PFSK-1 (cell line): ENCODE results near the gene CHST11.

ENCODE experiments used
- POLR2AphosphoS5 ChIP-seq: IDR thresholded peaks from 2 replicates; pipeline ENCODE4 v1.6.1; 2012; ENCODE audit warnings: low read depth, mild to moderate bottlenecking, control low read depth, low read length, moderate library complexity
- REST ChIP-seq, 2 experiments: IDR thresholded peaks; 2 replicates each; pipeline versions ENCODE4 v1.6.1 to v1.8.0; 2011 to 2012; ENCODE audit warnings: low read depth in 2 of 2, low read length in 2 of 2, control low read depth in 1 of 2, inconsistent platforms in 1 of 2, mild to moderate bottlenecking in 1 of 2, moderate library complexity in 1 of 2; ENCODE audit not compliant: insufficient read depth in 1 of 2
- SIN3A ChIP-seq: IDR thresholded peaks from 2 replicates; pipeline ENCODE4 v1.6.1; 2012; ENCODE audit warnings: mild to moderate bottlenecking, low read length, moderate library complexity, borderline replicate concordance; ENCODE audit not compliant: insufficient read depth
- TAF1 ChIP-seq: IDR thresholded peaks from 2 replicates; pipeline ENCODE4 v1.6.1; 2012; ENCODE audit warnings: low read length, control low read depth, borderline replicate concordance; ENCODE audit not compliant: insufficient read depth

GRCh38 chr12:104478396-104479122 lies 21.8 kb downstream of the CHST11 start:
- TF ChIP-seq POLR2AphosphoS5 (no peak), TAF1 (no peak), REST (IDR thresholded peaks at IDR 0.05; ENCODE audit: insufficient read depth in 1 of 2, low read depth in 2 of 2, low read length in 2 of 2) (no peak), SIN3A (no peak)
